UCSD-AML1 (cell line): Measurements from ENCODE around the gene SMPD3.

Experiments
- DNase-seq: peaks from one replicate; lab custom pipeline; 2025; ENCODE audit not compliant: unreplicated experiment; lab: John Stamatoyannopoulos, UW

The SMPD3 gene

GRCh38 chr16:68359398-68360191 lies 88.7 kb downstream of the SMPD3 start:
- no peak for DNase-seq

- DNase-seq, result no peak
Observed at GRCh38 chr16:68358951-68359350, 89.4 kb downstream of the SMPD3 start.

- no peak for DNase-seq
Observed at GRCh38 chr16:68357923-68358322, 90.4 kb downstream of the SMPD3 start.

- no peak for DNase-seq
Observed at GRCh38 chr16:68357521-68357922, 90.8 kb downstream of the SMPD3 start.

GRCh38 chr16:68356919-68357286 lies 91.4 kb downstream of the SMPD3 start:
- no peak for DNase-seq

- DNase-seq, result peak; percentile 85
Observed at GRCh38 chr16:68356249-68356918, 91.9 kb downstream of the SMPD3 start.

- DNase-seq, result no peak
Observed at GRCh38 chr16:68355447-68356248, 92.7 kb downstream of the SMPD3 start.

- no peak for DNase-seq
Observed at GRCh38 chr16:68354816-68355215, 93.5 kb downstream of the SMPD3 start.

GRCh38 chr16:68353366-68353765 lies 94.9 kb downstream of the SMPD3 start:
- DNase-seq, result no peak

GRCh38 chr16:68351991-68352431 lies 96.3 kb downstream of the SMPD3 start:
- no peak for DNase-seq

- DNase-seq, result no peak
Observed at GRCh38 chr16:68351463-68351862, 96.8 kb downstream of the SMPD3 start.

- no peak for DNase-seq
Observed at GRCh38 chr16:68350813-68351350, 97.4 kb downstream of the SMPD3 start.

GRCh38 chr16:68349838-68350410 lies 98.4 kb downstream of the SMPD3 start:
- no peak for DNase-seq

- DNase-seq, result no peak
Observed at GRCh38 chr16:68348639-68349445, 99.5 kb downstream of the SMPD3 start.

GRCh38 chr16:68347605-68348004 lies 100.7 kb downstream of the SMPD3 start:
- no peak for DNase-seq

- DNase-seq, result no peak
Observed at GRCh38 chr16:68346892-68347480, 101.3 kb downstream of the SMPD3 start.

- DNase-seq, result no peak
Observed at GRCh38 chr16:68345958-68346635, 102.2 kb downstream of the SMPD3 start.

GRCh38 chr16:68345351-68345810 lies 102.9 kb downstream of the SMPD3 start:
- DNase-seq, result no peak

- no peak for DNase-seq
Observed at GRCh38 chr16:68344252-68344651, 104.1 kb downstream of the SMPD3 start.
